ENCODE results near the gene WWP2.
"Not testable (repeated sequence)": the region's sequence is repeated elsewhere in the genome, so short reads cannot be mapped to it uniquely, and the experiment has no call there.

WWP2 gene

DNA sequence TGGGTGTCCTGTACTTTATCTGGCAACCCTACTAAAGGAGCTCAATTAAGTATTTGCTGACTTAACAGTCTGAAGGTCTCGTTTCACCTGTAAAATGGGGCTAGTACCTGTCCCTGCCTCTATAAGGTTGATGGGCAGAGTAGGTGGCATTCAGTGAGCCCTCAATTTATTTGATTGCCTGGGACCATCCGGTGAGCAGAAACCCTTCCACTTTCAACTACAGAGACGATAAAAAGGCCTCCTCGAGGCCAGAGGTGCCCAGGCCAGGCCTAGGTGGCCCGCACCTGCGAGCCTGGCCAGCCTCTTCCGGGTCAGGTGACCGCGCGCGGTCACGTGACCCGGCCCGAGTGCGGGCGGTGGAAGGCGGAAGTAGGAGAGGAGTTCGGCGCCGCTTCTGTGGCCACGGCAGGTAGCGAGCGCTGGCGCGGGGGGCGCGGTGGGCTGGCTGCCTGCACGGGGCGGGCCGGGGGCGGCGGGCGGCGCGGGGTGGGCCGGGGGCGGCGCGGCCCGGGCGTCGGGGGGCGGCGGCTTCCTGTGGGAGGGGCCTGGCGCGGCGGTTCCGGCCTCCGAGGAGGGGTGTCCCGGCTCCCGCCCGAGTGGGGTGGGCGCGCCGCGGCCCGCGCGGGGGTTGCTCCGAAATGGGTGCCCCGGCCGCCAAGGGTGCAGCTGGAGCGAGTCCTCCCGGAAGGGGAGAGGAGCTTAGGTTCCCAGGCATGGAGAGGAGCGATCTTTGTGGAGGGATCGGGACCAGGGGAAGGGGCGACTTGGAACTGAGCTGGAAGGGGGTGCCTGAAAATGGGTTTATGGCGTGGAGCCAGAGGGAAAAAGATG, at the start of gene WWP2:
WWP2 (plus strand) TSS at position 350 of the 831 bp plus-strand sequence. CDS start 24,679 bp downstream, outside the sequence.
- peak; percentile 6 for DNase-seq

DNA sequence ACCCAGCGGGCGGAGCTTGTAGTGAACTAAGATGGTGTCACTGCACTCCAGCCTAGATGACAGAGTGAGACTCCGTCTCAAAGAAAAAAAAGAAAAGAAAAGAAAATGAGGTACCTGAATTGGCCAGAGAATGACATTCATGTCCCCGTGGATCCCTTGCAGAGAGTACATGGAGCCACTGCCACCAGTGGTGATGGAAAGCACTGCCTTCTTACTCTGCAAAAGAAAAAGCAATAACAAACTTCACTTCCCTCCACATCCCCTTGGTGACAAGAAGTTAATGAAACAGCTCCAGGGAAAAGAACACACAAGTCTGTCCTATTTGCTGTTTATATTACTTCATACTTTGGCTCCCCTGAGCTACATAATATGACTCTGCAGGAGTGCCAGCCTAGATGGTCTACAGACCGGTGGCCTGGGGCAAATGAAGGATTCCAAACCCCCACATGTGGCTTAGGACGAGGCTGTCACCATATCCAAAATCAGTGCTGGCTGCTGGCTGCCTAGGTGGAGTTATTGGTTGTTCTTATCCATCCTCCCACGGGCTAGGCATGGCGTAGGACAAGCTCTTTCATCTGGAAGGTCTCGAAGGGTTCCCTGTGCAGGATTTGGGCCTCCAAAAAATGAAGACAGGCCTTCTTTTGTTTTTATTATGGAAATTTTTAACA, 49.1 kb upstream of the WWP2 start:
- no peak for DNase-seq

GRCh38 chr16:69717066-69717465, 45.1 kb upstream of the WWP2 start:
- no peak for DNase-seq

GRCh38 chr16:69718111-69718764, 43.9 kb upstream of the WWP2 start:
- DNase-seq: no peak

DNA sequence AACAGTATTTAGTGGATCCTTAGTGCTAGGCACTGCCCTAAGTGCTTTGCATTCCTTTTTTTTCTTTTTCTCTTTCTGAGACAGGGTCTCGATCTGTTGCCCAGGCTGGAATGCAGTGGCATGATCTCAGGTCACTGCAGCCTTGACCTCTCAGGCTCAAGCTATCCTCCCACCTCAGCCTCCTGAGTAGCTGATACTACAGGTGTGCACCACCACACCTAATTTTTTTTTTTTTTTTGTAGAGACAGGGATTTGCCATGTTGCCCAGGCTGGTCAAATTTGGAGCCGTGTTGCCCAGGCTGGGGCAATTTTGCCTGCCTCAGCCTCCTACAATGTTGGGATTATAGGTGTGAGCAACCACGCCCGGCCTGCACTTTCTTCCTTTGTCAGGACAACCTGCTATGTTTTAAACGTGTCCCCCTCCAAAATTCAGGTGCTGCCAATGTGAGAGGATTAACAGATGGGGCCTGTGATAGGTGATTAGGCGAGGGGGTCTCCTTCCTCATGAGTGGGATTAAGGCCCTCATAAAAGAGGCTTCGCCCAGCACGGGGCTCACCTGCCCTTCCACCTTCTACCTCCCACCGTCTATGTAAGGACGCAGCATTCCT, 41.2 kb upstream of the WWP2 start:
- no peak for DNase-seq

DNA sequence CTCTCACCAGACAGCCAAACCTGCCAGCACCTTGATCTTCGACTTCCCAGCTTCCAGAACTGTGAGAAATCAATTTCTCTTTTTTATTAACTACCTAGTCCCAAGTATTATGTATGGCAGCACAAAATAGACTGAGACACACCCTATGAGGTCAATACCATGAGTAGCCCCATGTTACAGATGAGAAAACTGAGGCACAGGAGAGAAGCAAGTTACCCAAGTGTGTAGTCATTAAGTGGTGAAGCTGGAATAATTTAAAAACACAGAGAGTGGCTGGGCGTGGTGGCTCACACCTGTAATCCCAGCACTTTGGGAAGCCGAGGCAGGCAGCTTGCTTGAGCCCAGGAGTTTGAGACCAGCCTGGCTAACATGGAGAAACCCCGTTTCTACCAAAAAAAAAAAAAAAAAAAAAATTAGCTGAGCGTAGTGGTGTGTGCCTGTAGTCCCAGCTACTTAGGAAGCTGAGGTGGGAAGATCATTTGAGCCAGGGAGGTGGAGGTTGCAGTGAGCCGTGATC, 40.6 kb upstream of the WWP2 start:
- no peak for DNase-seq

DNA sequence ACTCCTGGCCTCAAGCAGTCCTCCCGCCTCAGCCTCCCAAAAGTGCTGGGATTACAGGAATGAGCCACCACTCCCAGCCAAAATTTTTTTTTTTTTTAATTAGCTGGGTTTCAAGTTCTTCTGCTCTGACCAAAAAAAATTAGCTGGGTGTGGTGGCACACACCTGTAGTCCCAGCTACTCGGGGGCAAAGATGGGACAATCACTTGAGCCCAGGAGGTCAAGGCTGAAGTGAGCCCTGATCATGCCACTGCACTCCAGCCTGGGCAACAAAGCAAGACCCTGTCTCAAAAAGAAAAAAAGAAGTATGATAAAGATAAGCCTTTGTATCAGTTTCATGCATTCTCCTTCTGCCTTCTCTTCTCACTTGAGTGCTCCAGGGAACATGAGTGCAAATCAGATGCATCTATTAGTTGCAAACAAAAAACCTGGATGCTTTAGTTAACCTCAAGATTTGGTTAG, 37.7 kb upstream of the WWP2 start:
- no peak for DNase-seq

DNA sequence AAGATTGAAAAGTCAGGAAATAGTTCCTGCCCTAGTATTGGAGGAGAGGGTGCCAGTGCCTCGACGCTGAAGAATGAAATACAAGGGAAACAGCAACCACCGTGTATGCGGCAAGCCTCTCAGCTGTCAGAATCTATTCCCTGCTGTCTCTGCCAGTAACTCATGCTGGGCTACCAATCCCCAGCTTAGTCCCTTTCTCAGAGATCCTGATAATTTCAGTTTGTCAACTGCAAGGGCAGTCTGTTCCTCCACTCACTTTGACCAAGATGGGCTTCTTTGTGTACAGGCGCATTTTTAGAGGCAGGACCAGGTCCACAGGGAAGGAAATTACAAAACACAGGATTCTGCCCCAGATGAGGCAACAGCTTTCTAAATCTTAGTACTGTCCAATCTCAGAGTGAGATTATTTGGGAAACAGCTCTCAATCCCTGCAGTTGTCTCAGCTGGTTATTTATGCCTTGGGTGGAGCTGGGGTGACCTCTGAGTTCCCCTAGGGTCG, 37.1 kb upstream of the WWP2 start:
- no peak for DNase-seq

GRCh38 chr16:69725480-69726312, 36.4 kb upstream of the WWP2 start:
- no peak for DNase-seq

- DNase-seq: peak; percentile 54
These were observed 35.6 kb upstream of the WWP2 start, which contains the start of gene NQO1 for GRCh38 chr16:69726313-69727060. TSS of gene NQO1 (minus strand) at chr16:69726560. CDS start at chr16:69726439, 121 bp downstream.

DNA sequence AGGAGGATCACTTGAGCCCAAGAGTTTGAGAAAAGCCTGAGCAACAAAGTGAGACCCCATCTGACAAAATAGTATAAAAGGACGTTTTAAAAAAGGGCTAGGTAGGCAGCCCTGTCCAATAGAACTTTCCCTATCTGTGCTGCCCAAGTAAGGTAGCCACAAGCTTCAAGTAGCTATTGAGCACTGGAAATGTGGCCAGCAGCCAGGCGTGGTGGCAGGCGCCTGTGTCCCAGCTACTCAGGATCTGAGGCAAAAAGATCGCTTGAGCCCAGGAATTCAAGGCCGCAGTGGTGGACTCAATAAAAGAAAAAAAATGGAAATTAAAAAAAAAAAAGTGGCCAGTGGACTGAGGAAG, 34.2 kb upstream of the WWP2 start:
- no peak for DNase-seq

GRCh38 chr16:69729030-69729429, 33.1 kb upstream of the WWP2 start:
- DNase-seq: not testable (repeated sequence)

DNA sequence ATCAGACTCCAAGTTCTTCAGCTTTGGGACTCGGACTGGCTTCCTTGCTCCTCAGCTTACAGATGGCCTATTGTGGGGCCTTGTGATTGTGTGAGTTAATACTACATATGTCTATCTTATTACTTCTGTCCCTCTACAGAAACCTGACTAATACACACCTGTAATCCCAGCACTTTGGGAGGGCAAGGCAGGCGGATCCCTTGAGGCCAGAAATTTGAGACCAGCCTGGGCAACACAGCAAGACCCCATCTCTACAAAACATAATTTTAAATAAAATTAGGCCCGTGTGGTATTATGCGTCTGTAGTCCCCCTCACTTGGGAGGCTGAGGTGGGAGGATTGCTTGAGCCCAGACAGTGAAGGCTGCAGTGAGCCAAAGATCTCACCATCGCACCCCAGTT, 30.9 kb upstream of the WWP2 start:
- not testable (repeated sequence) for DNase-seq

DNA sequence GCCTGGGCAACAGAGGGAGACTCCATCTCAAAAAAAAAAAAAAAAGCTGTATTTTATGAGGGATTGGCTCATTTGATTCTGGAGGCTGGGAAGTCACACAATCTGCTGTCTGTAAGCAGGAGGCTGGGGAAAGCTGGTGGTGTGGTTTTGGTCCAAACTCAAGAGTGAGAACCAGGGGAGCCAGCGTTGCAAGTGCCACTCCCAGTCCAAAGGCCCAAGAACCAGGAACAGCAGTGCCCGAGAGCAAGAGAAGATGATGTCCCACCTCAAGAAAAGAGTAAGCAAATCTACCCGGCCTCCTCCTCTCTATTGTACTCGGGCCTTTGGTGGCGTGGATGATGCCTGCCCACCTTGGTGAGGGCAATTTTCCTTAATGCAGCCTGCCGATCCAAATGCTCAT, 30.0 kb upstream of the WWP2 start:
- no peak for DNase-seq

DNA sequence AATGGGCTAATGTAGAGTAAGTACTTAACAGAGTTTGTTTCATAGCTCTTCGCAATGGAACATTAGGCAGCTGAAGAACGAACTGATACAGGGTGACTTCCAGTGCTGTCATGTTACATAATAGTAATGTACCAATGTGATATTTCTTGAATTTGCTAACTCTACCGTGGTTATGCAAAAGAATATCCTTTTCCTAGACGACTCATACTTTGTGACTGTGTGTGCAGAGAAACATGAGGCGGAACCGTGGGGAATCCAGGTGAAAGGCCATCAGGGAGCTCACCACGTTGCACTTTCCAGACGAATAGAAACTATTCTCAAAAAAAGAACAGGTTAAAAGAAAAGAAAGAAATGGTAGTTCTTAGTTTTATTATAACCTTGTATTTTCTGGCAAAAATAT, 20.6 kb upstream of the WWP2 start:
- DNase-seq: no peak

GRCh38 chr16:69741951-69742904, 19.9 kb upstream of the WWP2 start:
- no peak for DNase-seq

DNA sequence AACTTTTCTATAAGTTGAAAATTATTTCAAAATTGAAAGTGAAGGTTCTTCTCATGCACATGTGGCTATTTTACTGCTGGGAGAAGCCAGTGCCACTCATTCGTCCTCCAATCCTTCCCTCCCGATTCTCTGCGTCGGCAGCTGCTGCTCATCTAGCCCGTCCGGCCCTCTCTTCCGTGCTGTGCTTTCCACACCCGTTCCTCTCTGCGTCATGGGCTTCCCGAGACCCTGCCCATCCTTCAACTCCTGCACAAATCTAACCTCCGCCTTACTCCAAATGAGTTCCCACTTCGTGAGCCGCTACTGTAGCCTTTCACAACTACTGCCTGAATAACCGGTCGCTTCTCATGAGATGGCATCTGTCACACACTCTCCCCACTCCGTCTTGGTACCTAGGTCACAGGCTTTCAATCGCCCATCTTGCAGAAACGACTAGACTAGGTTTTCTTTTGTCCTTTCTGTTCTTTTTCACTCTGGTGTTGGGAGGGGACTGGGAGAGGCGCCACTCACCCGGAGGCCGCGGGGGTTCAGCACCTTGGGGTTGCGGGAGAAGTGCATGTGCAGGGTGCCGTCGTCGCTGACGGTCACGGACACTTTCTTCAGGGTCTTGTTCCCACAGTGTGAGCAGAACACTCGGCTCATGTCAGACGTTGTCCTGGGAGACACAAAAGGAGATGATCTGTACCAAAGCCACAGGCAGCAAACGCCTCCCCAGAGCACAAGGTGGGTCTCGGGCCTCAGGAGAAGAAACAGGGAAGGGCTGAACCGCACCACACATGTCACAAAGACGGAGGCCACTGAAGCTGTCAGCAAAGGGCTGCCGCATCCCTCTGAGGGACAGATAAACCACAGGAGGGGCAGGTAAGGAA, 17.5 kb upstream of the WWP2 start:
- DNase-seq: no peak

DNA sequence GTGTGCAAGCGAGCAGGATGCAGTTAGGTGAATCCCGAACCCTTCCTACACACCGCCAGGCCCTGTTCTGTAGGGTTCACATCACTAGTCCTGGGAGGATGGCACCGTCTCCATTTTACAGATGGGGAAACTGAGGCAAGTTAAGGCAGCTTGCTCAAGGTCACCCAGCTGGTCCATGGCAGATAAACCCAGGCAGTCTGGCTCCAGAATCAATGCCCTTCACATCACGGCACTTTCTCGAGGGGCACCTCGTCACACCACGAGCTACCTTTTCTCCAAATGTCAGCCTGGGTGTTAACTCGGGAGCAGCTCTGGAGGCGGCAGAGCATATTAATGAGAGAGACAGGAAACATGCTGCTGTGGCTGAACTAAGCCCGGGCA, 16.9 kb upstream of the WWP2 start:
- DNase-seq: no peak

- DNase-seq: no peak
These were observed 16.2 kb upstream of the WWP2 start for GRCh38 chr16:69745959-69746358.

Measured in NCI-H2081 treated with DMSO at 0.1 percent for 48 hours (cell line).